PFSK-1 (cell line): ENCODE results near the gene ERC1.

Experiments used
- FOXP2 ChIP-seq: optimal IDR thresholded peaks from 2 replicates; pipeline ENCODE3; 2011; ENCODE audit warnings: borderline replicate concordance, control low read depth, inconsistent platforms; ENCODE audit not compliant: insufficient read depth; ENCODE audit errors: extremely low read length, extremely low read depth
- POLR2AphosphoS5 ChIP-seq: IDR thresholded peaks from 2 replicates; pipeline ENCODE4 v1.6.1; 2012; ENCODE audit warnings: low read depth, mild to moderate bottlenecking, control low read depth, low read length, moderate library complexity
- SIN3A ChIP-seq: IDR thresholded peaks from 2 replicates; pipeline ENCODE4 v1.6.1; 2012; ENCODE audit warnings: mild to moderate bottlenecking, low read length, moderate library complexity, borderline replicate concordance; ENCODE audit not compliant: insufficient read depth
- TAF1 ChIP-seq: IDR thresholded peaks from 2 replicates; pipeline ENCODE4 v1.6.1; 2012; ENCODE audit warnings: low read length, control low read depth, borderline replicate concordance; ENCODE audit not compliant: insufficient read depth
- TF ChIP-seq, protein P1 (sequence below), 2 experiments: IDR thresholded peaks; 2 replicates each; pipeline versions ENCODE4 v1.6.1 to v1.8.0; 2011 to 2012; ENCODE audit warnings: low read depth in 2 of 2, low read length in 2 of 2, control low read depth in 1 of 2, inconsistent platforms in 1 of 2, mild to moderate bottlenecking in 1 of 2, moderate library complexity in 1 of 2; ENCODE audit not compliant: insufficient read depth in 1 of 2

ERC1 gene

DNA sequence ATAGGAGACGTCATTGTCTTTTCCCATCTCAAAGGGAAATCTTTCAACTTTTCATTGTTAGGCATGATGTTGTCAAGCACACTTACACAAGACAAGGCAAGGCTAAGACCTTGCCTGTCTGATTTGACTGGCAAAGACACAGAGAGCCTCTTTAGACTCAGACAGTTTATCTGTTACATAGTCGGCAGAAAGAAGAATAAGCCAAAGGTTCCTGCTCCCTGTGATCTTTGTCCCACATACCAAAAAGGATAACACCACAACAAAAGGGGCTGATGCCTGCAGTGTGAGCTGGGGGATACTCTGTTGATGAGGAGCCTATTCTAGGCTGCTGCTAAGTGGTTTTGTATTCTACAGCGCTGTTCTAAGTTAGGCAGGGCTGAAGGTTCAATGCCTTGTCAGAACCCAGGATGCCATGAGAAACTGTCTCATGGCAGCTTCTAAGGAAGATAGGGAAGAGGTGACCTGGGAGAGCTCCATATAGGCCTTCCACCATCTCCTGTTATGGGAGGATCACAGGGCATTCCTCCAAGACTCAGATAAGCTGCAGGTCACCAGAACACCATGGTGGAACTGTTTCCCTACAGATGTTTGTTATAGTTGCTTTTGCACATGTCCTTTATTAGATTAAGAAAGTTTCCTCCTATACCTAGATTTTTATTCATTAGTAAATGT is 12.7 kb downstream of the ERC1 start:
- TF ChIP-seq POLR2AphosphoS5: no peak
- TF ChIP-seq, protein P1, sequence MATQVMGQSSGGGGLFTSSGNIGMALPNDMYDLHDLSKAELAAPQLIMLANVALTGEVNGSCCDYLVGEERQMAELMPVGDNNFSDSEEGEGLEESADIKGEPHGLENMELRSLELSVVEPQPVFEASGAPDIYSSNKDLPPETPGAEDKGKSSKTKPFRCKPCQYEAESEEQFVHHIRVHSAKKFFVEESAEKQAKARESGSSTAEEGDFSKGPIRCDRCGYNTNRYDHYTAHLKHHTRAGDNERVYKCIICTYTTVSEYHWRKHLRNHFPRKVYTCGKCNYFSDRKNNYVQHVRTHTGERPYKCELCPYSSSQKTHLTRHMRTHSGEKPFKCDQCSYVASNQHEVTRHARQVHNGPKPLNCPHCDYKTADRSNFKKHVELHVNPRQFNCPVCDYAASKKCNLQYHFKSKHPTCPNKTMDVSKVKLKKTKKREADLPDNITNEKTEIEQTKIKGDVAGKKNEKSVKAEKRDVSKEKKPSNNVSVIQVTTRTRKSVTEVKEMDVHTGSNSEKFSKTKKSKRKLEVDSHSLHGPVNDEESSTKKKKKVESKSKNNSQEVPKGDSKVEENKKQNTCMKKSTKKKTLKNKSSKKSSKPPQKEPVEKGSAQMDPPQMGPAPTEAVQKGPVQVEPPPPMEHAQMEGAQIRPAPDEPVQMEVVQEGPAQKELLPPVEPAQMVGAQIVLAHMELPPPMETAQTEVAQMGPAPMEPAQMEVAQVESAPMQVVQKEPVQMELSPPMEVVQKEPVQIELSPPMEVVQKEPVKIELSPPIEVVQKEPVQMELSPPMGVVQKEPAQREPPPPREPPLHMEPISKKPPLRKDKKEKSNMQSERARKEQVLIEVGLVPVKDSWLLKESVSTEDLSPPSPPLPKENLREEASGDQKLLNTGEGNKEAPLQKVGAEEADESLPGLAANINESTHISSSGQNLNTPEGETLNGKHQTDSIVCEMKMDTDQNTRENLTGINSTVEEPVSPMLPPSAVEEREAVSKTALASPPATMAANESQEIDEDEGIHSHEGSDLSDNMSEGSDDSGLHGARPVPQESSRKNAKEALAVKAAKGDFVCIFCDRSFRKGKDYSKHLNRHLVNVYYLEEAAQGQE (IDR thresholded peaks at IDR 0.05; ENCODE audit: insufficient read depth in 1 of 2, low read depth in 2 of 2, low read length in 2 of 2): no peak
- TF ChIP-seq SIN3A: no peak
- no peak for TF ChIP-seq TAF1
- TF ChIP-seq FOXP2: no peak

DNA sequence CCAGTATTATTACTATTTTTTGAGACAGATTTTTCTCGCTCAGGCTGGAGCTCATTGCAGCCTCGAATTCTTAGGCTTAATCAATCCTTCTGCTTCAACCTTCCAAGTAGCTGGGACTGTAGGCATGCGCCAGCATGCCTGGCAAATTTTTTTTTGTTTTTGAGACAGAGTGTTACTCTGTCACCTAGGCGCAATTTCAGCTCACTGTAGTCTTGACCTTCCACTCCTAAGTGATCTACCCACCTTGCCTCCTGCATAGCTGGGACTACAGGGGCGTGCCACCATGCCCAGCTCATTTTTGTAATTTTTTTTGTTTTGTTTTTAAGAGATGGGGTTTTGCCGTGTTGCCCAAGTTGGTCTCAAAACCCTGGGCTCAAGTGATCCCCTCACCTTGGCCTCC is 15.2 kb downstream of the ERC1 start:
- TF ChIP-seq POLR2AphosphoS5 (no peak), SIN3A (no peak), FOXP2 (no peak), TAF1 (no peak)
- TF ChIP-seq, protein P1 (IDR thresholded peaks at IDR 0.05; ENCODE audit: insufficient read depth in 1 of 2, low read depth in 2 of 2, low read length in 2 of 2): no peak

DNA sequence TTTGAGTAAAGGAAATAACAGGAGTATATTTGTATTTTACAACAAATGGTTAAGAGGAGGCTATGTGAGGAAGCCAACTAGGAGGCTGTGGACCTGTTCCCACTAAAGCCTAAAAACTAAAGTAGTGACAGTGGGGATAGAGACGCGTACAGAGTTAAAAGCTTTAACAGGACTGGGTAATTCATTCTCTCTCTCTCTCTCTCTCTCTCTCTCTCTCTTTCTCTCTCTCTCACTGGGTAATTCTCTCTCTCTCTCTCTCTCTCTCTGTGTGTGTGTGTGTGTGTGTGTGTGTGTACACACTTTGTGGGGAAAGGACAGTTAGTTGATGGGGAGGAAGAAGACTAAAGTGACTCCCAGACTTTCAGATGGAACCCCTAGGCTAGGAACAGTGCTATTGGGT is 16.3 kb downstream of the ERC1 start:
- TF ChIP-seq SIN3A: no peak
- TF ChIP-seq TAF1: no peak
- TF ChIP-seq POLR2AphosphoS5: no peak
- TF ChIP-seq, protein P1 (IDR thresholded peaks at IDR 0.05; ENCODE audit: insufficient read depth in 1 of 2, low read depth in 2 of 2, low read length in 2 of 2): no peak
- TF ChIP-seq FOXP2: no peak

DNA sequence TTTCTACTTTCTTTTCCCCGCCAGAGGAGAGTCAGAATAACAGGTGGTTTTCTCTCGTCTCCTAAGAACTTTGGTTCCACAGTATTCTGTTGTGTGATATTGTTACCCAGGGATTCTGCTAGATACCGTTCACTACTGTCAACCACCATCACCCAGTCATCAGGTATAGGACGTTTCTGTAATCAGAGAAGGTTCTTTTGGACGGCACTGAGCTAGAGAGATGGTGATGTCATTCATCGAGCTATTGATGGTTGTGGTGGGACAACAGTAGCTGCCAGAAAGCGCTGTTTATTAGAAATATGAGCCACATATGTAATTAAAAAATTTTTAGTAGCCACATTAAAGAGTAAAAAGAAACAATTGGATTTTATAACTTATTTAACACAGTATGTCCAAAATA is 17.0 kb downstream of the ERC1 start:
- no peak for TF ChIP-seq TAF1
- TF ChIP-seq SIN3A: no peak
- TF ChIP-seq, protein P1 (IDR thresholded peaks at IDR 0.05; ENCODE audit: insufficient read depth in 1 of 2, low read depth in 2 of 2, low read length in 2 of 2): no peak
- no peak for TF ChIP-seq POLR2AphosphoS5
- TF ChIP-seq FOXP2: no peak
